Mononuclear cell (primary cell): ENCODE data around the gene UMPS. TPM values are rescaled to one million over a fixed set of nuclear protein-coding genes. Genes with fewer than 3 reads are reported as not detected.

Experiments used
- H3K27me3 ChIP-seq: 2 replicates; pipeline ENCODE4 v1.6.0; 2011; ENCODE audit warnings: low read length, control low read depth; ENCODE audit not compliant: insufficient read depth
- H3K4me1 ChIP-seq: 2 replicates; pipeline ENCODE4 v1.5.1; 2011; ENCODE audit warnings: mild to moderate bottlenecking, low read length, control low read depth; ENCODE audit not compliant: insufficient read depth
- H3K4me3 ChIP-seq: 2 replicates; pipeline ENCODE4 v1.5.1; 2011; ENCODE audit warnings: mild to moderate bottlenecking, low read length, moderate library complexity
- H3K9me3 ChIP-seq: 2 replicates; pipeline ENCODE4 v1.5.1; 2011; ENCODE audit warnings: low read depth, mild to moderate bottlenecking, control low read depth, low read length
- total RNA-seq: library from RNA; depleted of rRNA; stranded (reverse); fragments of >200 nt; gene quantifications from one replicate; pipeline ENCODE4 v1.2.3, GENCODE V29; 2012

Gene UMPS
- 15.4 TPM for total RNA-seq

DNA sequence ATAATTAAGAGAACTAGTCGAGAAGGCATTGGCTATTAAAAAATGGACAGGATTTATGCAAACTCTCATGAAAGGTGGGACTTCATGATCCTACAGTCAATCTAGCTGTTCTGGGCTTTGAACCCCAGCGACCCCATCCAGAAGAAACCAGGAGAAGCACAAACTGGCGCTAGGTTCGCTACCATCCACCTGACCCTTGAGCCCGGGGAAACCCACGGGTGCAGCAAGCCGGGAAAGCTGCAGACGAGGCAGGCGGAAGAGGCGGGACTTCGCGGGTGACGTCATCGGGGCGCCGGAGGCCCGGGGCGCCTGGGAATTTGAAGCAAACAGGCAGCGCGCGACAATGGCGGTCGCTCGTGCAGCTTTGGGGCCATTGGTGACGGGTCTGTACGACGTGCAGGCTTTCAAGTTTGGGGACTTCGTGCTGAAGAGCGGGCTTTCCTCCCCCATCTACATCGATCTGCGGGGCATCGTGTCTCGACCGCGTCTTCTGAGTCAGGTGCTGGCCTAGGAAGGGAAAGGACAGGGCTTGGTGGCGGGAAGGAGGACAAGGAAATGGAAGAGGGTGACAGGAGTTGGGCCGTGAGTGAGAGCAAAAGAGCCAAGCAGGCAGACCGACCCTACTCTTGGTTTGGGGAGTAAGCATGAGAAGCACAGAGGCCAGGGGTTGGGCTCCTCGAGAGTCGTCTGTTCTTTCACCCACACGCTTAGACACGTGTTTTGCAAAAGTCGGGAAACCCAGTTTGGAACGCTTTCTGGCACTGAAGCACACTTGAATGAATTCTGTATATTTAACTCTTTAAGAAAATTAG is at the start of gene UMPS:
UMPS (plus strand) TSS at position 324 of the 812 bp plus-strand sequence; CDS start at position 344, 20 bp downstream.
- Histone ChIP-seq H3K4me1 (peaks cover 20% of the 10 kb centered on the region), H3K4me3 (peak within 1 kb of the TSS; percentile 89), H3K27me3 (peaks cover 27% of the 10 kb centered on the region), H3K9me3 (no peaks in the 10 kb centered on the region)

DNA sequence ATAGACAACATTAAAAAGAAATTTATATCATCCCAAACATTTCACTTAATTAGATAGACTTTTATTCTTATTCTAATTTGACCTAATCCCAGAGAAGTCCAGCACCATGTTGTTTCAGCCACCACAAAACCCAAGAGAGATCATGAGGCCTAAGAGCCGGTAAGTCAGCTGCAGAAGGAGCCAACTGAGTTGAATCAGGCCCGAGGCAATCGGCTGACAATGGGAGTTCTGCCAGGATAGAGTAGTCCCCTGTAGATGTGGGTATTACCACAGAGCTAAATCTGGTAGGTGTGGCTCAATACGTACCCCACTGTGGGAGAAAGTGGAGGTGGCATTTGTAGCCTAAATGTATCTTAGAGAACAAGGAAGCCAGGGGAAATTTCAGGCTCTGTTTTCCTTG is 49.7 kb upstream of the UMPS start:
- Histone ChIP-seq H3K4me1 (no peaks in the 10 kb centered on the region), H3K4me3 (no peak overlapping the region), H3K27me3 (no peaks in the 10 kb centered on the region), H3K9me3 (no peaks in the 10 kb centered on the region)

DNA sequence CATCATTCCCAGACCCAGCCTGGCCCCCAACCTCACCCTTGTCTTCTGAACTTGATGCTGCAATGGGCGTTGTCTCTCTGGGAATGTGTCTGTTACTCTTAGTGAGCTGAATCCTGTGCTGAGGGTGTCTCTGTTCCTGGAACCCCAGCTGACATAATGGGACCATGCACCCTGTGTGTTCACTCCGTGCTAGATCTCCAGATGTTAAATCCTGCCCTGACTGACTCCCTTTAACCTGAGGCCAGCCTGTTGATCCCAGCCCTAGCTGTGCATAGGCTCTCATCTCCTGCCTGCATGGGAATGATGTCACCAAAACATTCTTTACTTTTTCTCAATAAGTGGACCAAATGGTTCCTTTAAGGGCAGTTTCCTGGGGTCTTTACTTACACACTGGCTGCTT is 48.0 kb upstream of the UMPS start:
- no peaks in the 10 kb centered on the region for H3K9me3 ChIP-seq
- H3K27me3 ChIP-seq: peaks cover 2% of the 10 kb centered on the region
- no peak overlapping the region for H3K4me3 ChIP-seq
- no peaks in the 10 kb centered on the region for H3K4me1 ChIP-seq

DNA sequence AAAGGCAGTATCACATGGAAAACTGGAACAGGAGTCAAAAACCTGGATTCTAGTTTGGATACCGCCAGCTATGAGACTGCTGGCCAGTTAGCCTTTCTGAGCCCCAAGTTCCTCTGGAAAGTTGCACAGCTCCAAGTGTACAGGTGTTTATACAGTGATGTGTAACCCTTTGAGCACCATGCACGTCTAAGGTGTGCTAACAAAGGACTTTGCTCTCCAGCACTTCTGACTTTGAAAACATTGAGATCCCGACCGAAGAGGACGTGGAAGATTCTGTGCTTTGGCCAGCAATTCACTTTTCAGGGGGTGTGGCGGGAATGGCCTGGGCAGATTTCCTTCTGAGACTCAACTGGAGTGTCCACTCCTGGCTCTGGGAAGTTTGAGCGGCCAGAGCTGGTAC is 45.8 kb upstream of the UMPS start:
- no peak overlapping the region for H3K4me3 ChIP-seq
- peaks cover 4% of the 10 kb centered on the region for H3K27me3 ChIP-seq
- H3K9me3 ChIP-seq: no peaks in the 10 kb centered on the region

DNA sequence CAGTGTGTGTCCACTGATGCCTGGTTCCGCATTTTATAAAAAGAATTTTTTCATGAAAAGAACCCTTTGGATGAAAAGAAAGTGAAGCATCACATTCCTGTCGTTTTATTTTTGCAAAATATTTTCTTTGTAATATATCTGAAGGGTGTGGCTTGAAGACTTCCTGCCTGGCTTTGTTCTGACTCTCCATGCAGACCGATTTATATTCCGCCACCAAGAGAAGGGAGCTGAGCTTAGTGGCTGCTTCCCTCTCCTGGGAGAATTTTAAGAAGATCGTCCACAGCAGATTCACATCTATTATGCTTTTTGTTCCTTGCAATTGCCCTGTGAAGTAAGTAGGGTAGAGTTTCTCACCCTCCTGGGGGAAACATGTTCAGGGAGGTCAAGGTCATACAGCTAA is 45.2 kb upstream of the UMPS start:
- H3K4me3 ChIP-seq: no peak overlapping the region
- H3K27me3 ChIP-seq: peaks cover 4% of the 10 kb centered on the region
- no peaks in the 10 kb centered on the region for H3K4me1 ChIP-seq
- no peaks in the 10 kb centered on the region for H3K9me3 ChIP-seq

More for the DNA sequence above, 45.8 kb upstream of the UMPS start:
- H3K4me1 ChIP-seq: no peaks in the 10 kb centered on the region

DNA sequence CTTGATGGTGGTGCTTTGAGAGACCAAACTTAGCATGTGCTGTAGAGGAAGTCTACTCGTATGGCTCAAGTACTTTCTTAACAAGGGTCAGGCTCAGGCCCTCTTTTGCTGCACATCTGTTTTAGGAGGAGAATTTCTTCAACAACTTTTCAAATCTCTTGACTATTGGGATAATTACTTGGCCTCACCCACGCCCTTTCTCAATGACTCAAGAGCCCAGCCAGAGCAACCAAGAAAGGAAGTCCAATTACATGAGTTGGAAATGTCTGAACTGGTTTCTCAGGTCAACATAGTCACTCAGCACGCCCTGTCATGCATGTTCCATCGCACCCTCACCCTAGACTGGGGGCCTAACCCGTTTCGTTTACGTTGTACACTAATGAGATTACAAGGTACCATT is 44.8 kb upstream of the UMPS start:
- H3K4me1 ChIP-seq: no peaks in the 10 kb centered on the region
- H3K27me3 ChIP-seq: peaks cover 4% of the 10 kb centered on the region
- no peak overlapping the region for H3K4me3 ChIP-seq
- no peaks in the 10 kb centered on the region for H3K9me3 ChIP-seq

DNA sequence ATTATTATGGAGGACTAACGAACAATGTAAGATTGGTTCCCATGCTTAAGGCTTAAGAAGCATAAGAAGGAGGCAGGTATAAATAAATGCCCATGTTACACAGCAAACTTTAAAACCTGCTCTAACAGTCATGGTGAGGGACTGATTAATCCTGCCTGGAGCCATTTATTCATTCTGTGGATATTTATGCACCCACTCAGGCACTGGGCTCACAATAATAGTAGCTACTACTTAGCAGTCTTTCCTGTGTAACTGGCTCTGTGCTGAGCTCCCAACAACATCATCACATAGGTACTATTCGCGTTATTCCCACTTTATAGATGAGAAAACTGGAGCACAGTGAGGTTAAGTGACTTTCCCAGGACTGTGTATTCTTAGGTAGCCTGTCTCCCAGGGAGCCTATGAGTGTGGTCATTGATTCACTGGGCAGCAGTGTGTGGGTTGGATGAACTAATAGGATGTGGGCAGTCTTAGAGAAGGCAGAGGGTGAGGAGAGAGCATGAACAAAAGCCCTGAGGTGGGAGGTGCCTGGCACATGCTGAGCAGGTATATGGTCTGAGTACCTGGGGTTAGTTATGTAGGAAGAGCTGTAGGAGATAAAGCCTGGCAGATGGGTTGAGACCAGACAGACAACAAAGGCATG is 44.1 kb upstream of the UMPS start:
- Histone ChIP-seq H3K9me3 (no peaks in the 10 kb centered on the region), H3K4me3 (no peak overlapping the region)

DNA sequence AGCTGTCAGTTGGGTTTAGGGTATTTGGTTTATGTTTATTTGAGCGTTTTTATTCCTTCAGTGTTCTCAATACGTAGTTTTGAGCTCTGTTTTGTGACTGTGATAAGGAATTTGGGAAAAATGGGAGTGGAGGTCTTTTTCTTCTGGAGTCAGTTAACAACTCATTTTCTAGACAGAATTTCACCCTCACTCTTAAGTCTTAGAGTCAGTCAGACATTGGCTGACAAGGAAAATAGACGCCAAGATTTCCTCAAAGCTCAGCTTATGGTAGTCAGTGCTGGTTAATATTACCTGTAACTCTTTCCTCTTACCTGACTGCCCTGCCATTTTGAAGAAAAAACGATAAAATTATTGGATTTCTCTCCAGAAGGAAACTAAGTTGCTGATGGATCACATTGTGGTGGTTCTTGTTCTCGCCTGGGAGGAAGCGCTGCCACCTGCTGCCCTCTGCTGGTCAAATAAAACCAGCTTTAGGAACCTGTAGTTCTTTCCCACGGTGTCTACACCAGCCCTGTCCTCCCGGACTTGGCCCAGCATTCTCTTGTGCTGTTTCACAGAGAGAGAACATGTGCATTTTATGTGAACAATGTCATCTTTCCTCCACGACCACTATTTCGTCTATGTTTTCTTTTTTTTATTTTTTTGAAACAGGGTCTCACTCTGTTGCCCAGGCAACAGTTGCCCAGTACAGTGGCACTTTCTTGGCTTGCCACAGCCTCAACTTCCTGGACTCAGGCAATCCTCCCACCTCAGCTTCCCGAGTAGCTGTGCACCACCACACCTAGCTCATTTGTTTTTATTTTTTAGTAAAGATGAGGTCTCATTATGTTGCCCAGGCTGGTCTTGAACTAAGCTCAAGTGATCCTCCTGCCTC is 41.4 kb upstream of the UMPS start:
- peaks cover 4% of the 10 kb centered on the region for H3K27me3 ChIP-seq
- H3K4me1 ChIP-seq: no peaks in the 10 kb centered on the region
- no peak overlapping the region for H3K4me3 ChIP-seq
- H3K9me3 ChIP-seq: no peaks in the 10 kb centered on the region

More for the DNA sequence above, 44.1 kb upstream of the UMPS start:
- Histone ChIP-seq H3K4me1 (no peaks in the 10 kb centered on the region), H3K27me3 (peaks cover 4% of the 10 kb centered on the region)

DNA sequence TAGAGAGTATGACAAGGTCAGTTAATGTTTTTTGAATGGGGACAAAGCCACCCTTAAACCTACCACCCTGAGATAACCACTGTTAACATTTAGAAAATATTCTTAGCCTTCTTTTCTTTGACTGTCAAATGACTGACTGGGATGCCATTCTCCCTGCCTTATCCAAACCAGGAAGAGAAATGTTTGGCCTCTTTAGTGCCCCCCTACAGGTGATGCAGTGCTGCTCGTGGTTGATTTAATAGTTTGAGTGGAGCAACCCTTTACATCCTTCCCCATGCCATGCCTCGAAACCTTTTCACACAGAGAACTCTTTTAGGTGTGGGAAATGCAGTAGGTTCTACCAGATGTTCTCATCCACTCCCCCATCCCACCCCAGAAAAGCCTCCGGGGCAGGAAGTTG is 38.7 kb upstream of the UMPS start:
- H3K27me3 ChIP-seq: peaks cover 4% of the 10 kb centered on the region
- H3K9me3 ChIP-seq: no peaks in the 10 kb centered on the region
- H3K4me1 ChIP-seq: no peaks in the 10 kb centered on the region
- no peak overlapping the region for H3K4me3 ChIP-seq

DNA sequence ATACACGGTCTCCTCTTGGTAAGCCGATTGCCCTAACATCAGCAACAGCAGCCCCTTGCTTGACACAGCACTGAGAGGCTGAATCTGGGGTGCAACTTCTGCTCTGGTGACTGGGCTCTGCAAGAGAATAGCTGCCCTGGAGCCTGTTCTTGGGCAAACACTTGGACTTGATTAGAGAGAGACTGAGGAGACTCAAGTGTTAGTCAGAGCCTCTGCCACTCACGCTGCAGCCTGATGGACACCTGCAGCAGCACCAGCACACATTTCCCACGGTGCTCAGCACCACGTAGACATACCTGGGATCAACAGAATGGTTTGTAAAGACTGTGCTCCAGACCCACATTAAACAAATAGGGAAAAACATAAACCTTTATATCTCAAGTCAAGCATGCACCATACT is 35.8 kb upstream of the UMPS start:
- Histone ChIP-seq H3K4me3 (no peak overlapping the region), H3K4me1 (no peaks in the 10 kb centered on the region), H3K9me3 (no peaks in the 10 kb centered on the region), H3K27me3 (no peaks in the 10 kb centered on the region)

DNA sequence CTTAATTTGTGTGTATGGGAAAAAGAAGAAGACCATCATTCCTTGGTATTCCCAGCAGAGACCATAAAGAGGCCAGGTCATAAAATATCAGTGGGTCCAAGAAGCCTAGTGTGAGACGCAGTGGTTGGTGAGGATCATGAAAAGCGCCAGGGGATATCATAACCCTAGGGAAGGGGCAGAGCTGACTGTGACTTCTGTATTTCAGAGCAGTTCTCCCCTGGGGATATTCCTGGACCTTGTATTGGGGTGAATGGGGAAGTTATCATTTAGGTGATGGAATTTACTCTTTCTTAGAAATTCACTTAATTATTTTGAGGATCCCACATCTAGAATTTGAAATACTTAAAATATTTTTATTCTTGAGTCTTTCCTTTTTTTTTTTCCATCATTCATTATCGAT is 34.9 kb upstream of the UMPS start:
- H3K4me1 ChIP-seq: no peaks in the 10 kb centered on the region
- H3K9me3 ChIP-seq: no peaks in the 10 kb centered on the region
- H3K4me3 ChIP-seq: no peak overlapping the region
- no peaks in the 10 kb centered on the region for H3K27me3 ChIP-seq

DNA sequence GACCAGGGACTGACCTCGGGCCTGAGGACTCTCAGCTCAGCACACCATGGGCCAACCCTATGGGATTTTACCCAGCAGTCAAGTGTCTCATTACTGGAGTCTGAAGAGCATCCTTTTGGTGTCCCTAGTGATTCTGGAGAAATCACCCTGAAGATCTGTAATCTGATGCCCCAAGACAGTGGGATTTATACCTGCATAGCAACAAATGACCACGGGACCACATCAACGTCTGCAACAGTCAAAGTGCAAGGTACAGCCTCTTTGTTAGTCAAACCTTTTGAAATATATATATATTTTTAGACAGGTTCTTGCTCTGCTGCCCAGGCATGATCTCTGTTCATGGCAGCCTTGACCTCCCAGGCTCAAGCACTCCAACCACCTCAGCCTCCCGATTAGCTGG is 34.2 kb upstream of the UMPS start:
- H3K4me3 ChIP-seq: no peak overlapping the region
- H3K27me3 ChIP-seq: no peaks in the 10 kb centered on the region
- no peaks in the 10 kb centered on the region for H3K9me3 ChIP-seq
- no peaks in the 10 kb centered on the region for H3K4me1 ChIP-seq

DNA sequence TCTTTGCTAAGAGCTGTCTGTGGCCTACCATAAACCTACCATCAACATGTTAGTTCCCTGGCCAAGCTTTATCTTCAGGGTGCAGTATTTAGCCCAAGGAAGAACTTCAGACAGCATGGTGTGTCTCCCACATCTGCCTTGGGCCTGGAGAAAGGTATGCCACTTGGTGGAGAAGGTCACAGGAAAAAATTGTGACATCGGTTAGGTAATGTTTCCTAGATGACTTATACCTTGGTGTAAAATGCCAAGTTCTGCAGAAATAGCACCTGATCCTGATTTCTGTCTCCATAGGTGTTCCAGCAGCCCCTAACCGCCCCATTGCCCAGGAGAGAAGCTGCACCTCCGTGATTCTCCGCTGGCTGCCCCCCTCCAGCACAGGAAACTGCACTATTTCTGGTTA is 33.0 kb upstream of the UMPS start:
- Histone ChIP-seq H3K4me3 (no peak overlapping the region), H3K27me3 (peaks cover 5% of the 10 kb centered on the region), H3K4me1 (no peaks in the 10 kb centered on the region), H3K9me3 (no peaks in the 10 kb centered on the region)

DNA sequence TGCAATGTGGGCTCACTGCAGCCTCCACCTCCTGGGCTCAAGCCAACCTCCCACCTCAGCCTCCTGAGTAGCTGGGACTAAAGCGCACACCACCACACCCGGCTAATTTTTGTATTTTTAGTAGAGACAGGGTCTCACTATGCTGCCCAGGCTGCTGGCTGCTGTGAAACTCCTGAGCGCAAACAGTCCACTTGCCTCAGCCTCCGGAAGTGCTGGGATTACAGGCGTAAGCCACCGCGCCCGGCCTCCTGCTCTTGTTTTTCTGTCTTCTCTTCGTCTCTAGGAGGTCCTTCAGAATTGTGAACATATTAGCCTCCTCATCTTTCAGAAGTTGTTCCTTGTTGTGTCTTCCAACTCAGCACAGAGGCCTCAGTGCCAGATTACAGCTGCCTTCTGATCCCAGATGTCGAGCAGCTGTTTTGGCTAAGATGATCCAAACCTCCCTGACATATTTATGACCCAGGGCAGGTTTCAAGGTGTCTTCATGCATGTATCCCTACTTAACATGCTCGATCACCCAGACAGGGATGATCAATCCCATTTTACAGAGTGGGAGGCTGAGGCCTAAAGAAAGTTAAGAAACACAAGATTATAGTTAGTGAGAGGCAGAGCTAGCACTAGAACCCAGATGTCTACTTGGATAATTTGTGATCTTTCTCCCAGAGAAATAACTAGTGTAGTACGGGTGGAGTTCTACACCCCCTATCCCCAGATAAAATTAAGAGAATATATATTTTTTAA is 32.1 kb upstream of the UMPS start:
- Histone ChIP-seq H3K4me1 (no peaks in the 10 kb centered on the region), H3K9me3 (no peaks in the 10 kb centered on the region), H3K4me3 (no peak overlapping the region), H3K27me3 (peaks cover 12% of the 10 kb centered on the region)
